Chondrocyte (in vitro differentiated cells): ENCODE data around the gene RNF175. TPM values are rescaled to one million over a fixed set of nuclear protein-coding genes. Genes with fewer than 3 reads are reported as not detected.

Source experiments
- DNase-seq: peaks from one replicate; pipeline ENCODE4 v3.0.0; 2021; ENCODE audit warnings: mixed read lengths, low spot score
- H3K27ac Mint-ChIP-seq: one replicate; pipeline ENCODE4 v1.8.0; 2021; ENCODE audit warnings: mild to moderate bottlenecking, moderate library complexity, mixed read lengths; ENCODE audit not compliant: unreplicated experiment
- H3K27me3 Mint-ChIP-seq: 2 replicates; pipeline ENCODE4 v1.8.0; 2021; ENCODE audit warnings: low read depth, mixed read lengths
- H3K36me3 Mint-ChIP-seq: 2 replicates; pipeline ENCODE4 v1.8.0; 2021; ENCODE audit warnings: low read depth, mixed read lengths
- H3K4me1 Mint-ChIP-seq: 2 replicates; pipeline ENCODE4 v1.8.0; 2021; ENCODE audit warnings: low read depth, mild to moderate bottlenecking, mixed read lengths
- H3K4me3 Mint-ChIP-seq: one replicate; pipeline ENCODE4 v1.8.0; 2021; ENCODE audit warnings: mild to moderate bottlenecking, moderate library complexity, mixed read lengths; ENCODE audit not compliant: unreplicated experiment
- H3K9me3 Mint-ChIP-seq: 2 replicates; pipeline ENCODE4 v1.8.0; 2021; ENCODE audit warnings: low read depth, mixed read lengths
- total RNA-seq: library from RNA; stranded (reverse); gene quantifications from 3 replicates; pipeline ENCODE4 v1.2.1, GENCODE V29; 2021
- TF ChIP-seq, protein P1 (sequence below): fragments of 200-600 bp; sonication (generic); IDR thresholded peaks from 2 replicates; pipeline ENCODE4 v1.5.0; 2021; ENCODE audit warnings: antibody characterized with exemption, mild to moderate bottlenecking, moderate library complexity

The RNF175 gene
- total RNA-seq, 1 donor from 2014 or later, result 0.62 TPM

DNA sequence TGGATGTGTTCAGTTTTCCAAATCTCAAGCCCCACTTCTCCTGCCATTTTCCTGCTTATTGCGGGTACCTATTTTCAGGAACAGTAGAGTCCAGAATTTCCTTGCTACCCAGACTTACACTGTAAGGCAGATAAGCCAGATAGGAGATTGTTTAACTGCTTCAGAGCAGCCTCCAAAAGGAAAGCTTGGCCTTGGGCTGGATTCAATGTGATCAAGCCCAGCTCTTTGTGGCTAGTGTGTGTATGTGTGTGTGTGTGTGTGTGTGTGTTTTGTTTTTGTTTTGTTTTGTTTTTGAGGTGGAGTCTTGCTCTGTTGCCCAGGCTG is 34.0 kb downstream of the RNF175 start:
- no peaks in the 10 kb centered on the region for H3K27me3 Mint-ChIP-seq
- H3K4me1 Mint-ChIP-seq, result peaks cover under 1% of the 10 kb centered on the region
- H3K9me3 Mint-ChIP-seq, result no peaks in the 10 kb centered on the region
- H3K27ac Mint-ChIP-seq, result no peak overlapping the region
- no peak overlapping the region for H3K4me3 Mint-ChIP-seq
- DNase-seq, result no peak
- no peaks in the 10 kb centered on the region for H3K36me3 Mint-ChIP-seq
- TF ChIP-seq, protein P1, sequence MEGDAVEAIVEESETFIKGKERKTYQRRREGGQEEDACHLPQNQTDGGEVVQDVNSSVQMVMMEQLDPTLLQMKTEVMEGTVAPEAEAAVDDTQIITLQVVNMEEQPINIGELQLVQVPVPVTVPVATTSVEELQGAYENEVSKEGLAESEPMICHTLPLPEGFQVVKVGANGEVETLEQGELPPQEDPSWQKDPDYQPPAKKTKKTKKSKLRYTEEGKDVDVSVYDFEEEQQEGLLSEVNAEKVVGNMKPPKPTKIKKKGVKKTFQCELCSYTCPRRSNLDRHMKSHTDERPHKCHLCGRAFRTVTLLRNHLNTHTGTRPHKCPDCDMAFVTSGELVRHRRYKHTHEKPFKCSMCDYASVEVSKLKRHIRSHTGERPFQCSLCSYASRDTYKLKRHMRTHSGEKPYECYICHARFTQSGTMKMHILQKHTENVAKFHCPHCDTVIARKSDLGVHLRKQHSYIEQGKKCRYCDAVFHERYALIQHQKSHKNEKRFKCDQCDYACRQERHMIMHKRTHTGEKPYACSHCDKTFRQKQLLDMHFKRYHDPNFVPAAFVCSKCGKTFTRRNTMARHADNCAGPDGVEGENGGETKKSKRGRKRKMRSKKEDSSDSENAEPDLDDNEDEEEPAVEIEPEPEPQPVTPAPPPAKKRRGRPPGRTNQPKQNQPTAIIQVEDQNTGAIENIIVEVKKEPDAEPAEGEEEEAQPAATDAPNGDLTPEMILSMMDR, result no peak

DNA sequence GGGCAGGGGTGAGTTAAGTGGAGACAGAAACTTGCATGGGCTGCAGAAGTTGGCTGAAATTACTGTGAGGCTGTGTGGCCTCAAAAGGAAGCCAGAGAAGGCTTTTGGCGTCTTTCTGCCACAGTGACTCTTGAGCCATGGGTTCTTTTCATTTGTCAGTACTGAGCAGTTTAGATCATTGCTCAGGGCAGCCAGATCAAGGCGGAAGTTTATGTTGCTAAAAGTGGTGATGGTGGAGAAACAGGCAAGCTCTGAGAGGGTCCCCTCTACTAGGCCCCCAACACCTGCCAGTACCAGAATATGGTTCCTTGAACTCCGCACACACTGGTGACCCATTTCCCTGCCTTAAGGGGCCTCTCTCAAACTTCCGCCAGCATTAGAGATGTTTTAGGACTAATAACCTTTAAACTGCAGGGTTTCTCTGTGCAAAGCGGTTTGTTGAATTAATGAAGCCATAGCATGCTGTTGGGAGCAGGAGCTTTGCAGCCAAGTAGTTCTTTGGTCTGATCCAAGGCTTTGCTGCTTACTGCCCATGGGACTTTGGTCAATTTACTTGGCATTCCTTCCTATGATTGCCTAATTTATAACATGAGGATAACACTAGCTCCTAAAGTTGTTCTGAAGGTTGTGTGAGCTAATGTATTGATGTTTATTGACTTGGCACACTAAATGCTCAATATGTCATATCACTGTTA is 34.5 kb downstream of the RNF175 start:
- Mint-ChIP-seq H3K4me3 (no peak overlapping the region), H3K27me3 (no peaks in the 10 kb centered on the region), H3K27ac (no peak overlapping the region), H3K36me3 (no peaks in the 10 kb centered on the region), H3K4me1 (no peaks in the 10 kb centered on the region), H3K9me3 (no peaks in the 10 kb centered on the region)
- TF ChIP-seq, protein P1, result no peak
- no peak for DNase-seq

DNA sequence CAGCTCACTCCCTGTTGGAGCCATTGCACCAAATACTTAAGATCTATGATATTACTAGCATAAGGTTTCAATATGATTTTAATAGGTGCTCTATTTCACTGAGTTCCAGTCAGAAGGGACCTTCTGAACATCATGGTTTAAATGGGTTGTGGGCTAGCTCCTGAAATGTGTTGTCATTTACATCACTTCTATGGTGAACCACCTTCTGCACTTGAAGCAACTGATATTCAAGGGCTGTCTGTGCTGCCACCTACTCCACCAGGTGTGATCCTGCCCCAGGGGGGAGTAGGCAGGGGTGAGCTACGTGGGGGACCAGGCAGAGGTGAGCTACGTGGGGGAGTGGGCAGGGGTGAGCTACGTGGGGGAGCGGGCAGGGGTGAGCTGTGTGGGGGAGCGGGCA is 35.2 kb downstream of the RNF175 start:
- Mint-ChIP-seq H3K27me3 (no peaks in the 10 kb centered on the region), H3K9me3 (no peaks in the 10 kb centered on the region), H3K36me3 (no peaks in the 10 kb centered on the region), H3K4me1 (no peaks in the 10 kb centered on the region), H3K4me3 (no peak overlapping the region), H3K27ac (no peak overlapping the region)
- DNase-seq, result no peak
- TF ChIP-seq, protein P1, result no peak

DNA sequence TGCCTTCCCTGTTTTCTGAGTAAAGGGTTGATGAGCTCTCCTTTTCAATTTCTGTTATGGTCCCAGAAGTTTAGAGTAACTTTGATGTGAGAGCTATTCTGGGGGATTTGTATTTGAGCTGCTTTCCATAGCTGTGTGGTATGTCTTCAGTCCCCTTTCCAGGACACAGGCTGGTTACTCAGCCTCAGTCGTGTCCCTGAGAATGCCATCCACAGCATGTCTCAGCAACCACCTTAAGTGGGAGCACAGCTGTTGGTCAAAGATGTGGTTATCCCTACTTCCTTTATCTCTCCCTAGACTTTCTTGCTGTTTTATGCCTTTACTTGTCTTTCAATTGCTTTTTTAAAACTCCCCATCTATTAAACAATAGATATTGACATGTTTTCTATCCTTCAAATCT is 37.8 kb downstream of the RNF175 start:
- Mint-ChIP-seq H3K27me3 (no peaks in the 10 kb centered on the region), H3K36me3 (peaks cover 1% of the 10 kb centered on the region), H3K4me1 (no peaks in the 10 kb centered on the region), H3K27ac (no peak overlapping the region), H3K9me3 (peaks cover 7% of the 10 kb centered on the region), H3K4me3 (no peak overlapping the region)
- TF ChIP-seq, protein P1, result no peak
- no peak for DNase-seq

DNA sequence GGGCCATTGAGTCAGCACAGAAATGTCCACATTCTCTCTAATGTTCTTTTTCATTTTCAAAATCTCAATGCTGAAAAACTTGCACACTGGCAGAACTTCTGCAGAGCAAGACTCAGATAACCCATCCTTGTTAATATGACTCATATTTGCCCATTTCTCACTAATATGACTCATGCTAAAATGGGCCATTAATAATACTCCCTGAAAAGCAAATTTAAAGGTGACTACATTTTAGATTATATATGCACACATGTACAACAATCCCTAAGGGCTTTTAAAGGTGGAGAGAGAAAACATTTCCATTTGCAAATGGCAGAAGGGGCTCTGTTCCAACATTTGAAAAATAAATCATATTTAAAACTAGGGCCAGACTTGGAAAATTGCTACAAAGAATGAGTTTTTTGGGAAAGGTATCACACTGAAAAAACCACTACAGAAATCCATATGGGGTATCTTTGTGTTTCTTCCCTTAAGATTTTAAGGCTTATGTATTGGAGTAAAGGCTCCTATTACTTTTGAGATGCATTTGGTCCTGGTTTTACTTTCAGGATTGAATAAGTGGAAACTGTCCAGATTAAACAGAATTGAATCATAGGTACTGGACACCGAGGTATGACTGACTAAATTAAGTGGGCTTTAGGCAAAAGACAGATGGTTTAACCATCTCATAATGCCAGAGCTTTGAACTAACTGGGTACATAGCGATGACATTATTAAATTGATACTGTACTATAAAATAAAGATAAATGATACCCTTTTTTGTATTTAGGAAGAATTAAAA is 45.8 kb downstream of the RNF175 start:
- TF ChIP-seq, protein P1, result no peak
- Mint-ChIP-seq H3K9me3 (peaks cover 7% of the 10 kb centered on the region), H3K36me3 (peaks cover 1% of the 10 kb centered on the region), H3K27me3 (no peaks in the 10 kb centered on the region), H3K4me3 (no peak overlapping the region), H3K4me1 (peaks cover 11% of the 10 kb centered on the region), H3K27ac (no peak overlapping the region)
- no peak for DNase-seq
